Stimulated activated CD4-positive, alpha-beta T cell treated with anti-CD3 and anti-CD28 coated beads, Interleukin-2, amount 100 ng/mL, for 4 hours (primary cell): ENCODE results near the gene SPATS2L.

ENCODE experiments used
- DNase-seq: peaks from one replicate; pipeline ENCODE4 v3.0.0-alpha.2; 2020; ENCODE audit warnings: low read depth

Gene SPATS2L

DNA sequence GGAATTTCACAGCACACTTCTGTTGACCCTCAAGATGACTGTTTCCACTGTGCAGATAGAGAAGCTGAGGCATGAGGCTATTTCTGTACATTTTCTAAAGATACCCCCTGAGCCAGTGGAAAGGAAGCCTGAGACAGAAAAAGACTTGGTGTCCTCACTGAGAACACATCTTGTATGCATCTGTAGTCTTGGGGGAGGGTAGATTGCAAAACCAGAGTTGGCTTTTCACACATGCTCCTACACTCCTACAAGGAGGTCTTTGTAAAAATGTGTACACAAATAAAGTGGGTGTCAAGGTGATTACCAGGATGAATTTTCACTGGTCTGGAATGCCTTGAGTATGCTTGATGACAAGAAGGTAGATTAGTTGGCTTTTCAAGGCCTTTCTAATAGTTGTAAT, 105.3 kb downstream of the SPATS2L start:
- DNase-seq: no peak

DNA sequence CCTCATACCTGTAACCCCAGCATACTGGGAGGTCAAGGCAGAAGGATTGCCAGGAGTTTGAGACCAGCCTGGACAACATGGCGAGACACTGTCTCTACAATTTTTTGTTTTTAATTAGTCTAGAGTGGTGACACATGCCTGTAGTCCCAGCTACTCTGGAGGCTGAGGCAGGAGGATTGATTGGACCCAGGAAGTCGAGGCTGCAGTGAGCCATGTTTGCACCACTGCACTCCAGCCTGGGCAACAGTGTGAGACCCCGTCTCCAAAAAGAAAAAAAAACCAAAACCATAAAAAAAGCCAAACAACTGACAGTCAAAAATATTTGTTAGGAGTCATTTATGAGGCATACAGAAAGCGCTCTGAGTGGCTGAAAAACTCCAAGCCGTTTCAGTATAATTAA, 107.9 kb downstream of the SPATS2L start:
- DNase-seq: no peak

DNA sequence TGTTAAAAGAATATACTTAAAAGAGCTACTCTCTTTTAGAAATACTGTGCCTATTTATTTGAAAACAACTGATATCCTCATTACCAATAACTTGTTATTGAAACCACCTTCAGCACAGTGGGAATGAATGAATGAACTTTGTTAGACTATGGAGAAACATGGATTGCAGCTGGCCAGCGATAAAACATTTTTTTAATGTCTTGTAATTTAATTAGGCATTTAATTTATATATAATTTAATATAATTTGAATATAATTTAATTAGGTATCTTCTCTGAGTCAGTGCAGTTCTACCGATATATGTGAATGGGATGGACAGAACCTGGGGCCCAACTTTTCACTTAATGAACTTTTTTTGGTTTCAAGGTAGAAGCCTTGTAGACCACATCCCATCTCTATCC, 109.0 kb downstream of the SPATS2L start:
- no peak for DNase-seq

DNA sequence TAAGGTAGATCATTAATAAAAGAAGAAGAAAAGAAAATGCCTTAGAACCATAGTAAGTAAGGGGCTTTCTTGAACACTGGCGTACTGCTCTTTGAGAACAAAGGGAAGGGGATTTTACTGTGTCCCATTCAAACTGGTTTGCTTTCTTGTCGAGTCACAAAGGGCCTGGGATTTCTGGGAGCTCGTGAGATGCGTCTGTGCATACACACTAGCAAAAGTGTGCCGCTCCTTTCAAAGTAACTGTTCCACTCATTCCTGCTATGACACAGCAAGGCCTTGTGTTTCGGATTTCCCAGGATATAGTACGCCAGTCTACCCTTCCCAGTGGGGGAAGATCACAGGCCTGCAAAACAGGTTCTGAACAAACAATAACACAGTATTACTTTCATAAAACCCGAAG, 110.4 kb downstream of the SPATS2L start:
- no peak for DNase-seq

- DNase-seq: no peak
Measured at GRCh38 chr2:200417366-200417765, 110.9 kb downstream of the SPATS2L start.

GRCh38 chr2:200418399-200418798, 111.9 kb downstream of the SPATS2L start:
- DNase-seq: no peak

DNA sequence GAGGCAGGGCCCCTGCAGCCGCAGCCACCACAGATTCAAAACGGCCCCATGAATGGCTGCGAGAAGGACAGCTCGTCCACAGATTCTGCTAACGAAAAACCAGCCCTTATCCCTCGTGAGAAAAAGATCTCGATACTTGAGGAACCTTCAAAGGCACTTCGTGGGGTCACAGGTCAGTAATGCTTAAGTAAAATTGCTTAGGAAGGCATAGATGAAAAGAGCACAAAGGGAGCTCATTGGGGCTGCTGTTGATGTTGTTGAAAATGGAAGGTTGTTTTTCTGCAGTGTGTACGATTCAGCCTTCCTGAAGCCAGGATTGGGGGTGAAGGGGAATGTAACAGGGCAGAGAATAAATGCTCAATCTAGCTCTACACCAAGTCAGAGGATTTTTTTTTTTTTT, 112.8 kb downstream of the SPATS2L start:
- no peak for DNase-seq

DNA sequence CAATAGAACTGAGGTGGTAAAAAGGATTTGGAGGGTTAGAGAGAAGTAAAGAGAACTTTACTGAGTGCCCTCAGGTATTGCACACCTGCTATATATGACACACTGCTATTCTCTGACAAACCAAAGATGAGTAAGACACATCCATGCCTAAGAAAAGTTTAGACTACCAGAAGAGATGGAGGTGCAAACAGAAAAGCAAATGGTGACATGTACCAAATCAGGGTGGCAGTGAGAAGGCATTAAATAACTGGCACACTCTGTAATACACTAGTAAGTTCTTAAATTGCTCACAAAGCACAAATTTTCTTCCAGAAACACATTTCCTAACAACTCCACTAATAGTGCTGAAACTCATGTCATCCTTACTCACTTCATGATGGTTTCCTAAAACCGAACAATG, 114.8 kb downstream of the SPATS2L start:
- no peak for DNase-seq

DNA sequence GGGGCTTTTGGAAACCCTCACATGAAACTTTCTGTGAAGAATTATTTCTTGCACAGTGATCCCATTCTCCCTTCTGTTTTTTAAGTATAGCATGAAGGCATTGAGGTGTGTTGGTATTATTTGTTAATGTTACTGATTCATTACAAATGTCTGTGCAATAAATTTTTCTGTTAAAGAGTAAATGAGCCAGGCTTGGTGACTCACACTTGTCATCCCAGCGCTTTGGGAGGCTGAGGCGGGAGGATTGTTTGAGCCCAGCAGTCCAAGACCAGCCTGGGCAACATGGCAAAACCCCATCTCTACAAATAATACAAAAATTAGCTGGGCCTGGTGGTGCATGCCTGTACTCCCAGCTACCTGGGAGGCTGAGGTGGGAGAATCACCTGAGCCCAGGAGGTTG, 115.6 kb downstream of the SPATS2L start:
- DNase-seq: no peak

GRCh38 chr2:200422532-200423261, 116.2 kb downstream of the SPATS2L start:
- no peak for DNase-seq

DNA sequence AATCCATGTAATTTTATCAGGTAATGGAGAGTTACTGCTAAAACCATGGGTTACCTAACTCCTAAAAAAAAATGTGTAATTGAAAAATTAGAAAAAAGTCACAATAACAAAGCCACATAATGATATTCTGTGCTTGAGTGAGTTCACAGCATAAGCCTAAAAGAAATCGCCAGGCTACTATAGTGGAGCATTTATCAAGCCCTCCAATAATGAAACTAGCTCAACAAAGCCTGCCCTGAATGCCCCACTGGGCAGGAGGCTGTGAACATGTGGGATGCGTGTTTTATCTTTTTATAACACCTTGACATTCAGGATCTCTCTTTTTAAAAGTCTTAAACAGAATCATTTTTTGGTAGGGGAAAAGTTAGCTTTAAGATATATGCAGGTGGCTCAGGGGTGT, 117.0 kb downstream of the SPATS2L start:
- DNase-seq: no peak

- no peak for DNase-seq
Measured at GRCh38 chr2:200425026-200425821, 118.7 kb downstream of the SPATS2L start.

DNA sequence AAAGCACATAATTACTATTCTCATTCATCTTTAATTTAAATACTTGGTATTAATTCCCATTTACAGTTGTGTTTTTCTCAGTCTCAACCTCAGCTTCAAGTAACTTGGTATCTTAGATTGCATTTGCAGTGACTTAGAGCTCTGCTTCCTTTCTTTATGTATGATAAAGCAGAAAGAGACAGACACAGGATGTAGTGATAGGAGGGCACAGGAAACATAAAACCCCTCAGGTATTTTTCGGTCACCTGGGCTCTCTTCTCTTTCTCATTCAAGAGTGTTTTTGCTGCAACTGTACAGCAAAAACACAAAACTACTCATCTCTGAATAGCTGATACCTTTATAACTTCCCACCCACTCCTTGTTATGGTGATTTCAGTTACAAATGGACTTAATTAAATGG, 120.3 kb downstream of the SPATS2L start:
- no peak for DNase-seq

DNA sequence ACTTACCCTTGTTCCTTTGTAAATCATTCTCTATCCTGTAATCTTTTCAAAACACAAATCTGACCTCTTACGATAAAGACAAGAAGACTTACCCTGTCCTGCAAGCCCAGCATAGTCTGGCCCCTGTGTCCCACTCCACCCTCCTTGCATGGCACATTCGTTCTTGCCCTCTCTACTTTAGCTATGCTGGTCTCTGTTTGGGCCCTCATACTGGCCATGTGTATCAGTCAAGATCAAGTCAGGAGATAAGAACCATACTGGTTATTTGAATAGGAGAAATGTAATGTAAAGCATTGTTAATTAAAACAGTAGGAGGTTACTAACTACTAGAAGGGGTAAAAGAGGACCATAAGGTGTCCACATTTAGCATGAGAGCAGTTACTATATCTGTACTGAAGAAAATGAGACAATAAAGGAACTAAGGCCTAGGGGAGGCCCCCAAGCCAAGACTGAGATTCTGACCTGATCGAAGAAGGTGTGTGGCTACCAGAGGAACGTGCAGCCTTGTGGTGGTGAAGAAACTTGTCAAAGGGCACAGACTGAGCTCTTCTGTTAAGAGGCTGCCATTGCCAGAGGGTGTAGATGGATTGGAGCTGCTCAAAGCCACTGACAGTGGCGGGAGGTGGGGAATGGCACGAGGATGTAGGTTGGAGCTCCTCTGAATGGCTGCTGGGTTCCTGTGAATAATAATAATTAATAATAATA, 122.6 kb downstream of the SPATS2L start:
- DNase-seq: no peak

GRCh38 chr2:200430017-200430416, 123.5 kb downstream of the SPATS2L start:
- DNase-seq: no peak

- no peak for DNase-seq
Measured at GRCh38 chr2:200431996-200432705, 125.7 kb downstream of the SPATS2L start.

DNA sequence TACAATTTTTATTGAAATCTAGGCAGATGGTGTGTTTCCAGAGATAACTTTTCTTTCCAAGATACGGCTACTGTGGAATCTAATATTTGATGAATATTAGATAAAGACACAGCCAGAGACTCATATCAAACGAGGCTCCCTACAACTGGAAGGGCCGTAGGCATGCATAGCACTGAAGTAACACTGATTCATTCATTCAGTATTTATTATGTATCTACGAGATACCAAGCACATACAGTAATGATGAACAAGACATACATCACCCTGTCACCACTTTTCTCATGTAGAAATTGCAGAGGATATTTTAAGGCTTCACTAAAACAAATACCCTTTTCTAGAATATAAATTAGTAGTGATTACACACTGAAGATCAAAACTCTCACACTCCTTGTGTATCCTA, 128.9 kb downstream of the SPATS2L start:
- no peak for DNase-seq

GRCh38 chr2:200438251-200438650, 131.8 kb downstream of the SPATS2L start:
- DNase-seq: no peak

DNA sequence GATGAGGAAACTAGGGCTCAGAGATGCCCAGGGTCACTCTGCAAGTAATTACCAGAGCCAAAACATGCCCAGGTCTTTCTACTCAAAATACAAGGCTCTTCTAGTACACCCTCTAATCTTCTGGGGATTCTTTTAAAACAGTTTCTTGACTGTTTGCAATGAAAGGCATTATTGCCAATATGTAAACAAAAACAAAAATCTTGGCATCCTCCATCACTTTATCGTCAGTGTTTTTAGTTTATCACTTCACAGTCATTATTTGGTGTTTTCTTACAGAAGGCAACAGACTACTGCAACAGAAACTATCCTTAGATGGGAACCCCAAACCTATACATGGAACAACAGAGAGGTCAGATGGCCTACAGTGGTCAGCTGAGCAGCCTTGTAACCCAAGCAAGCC, 132.4 kb downstream of the SPATS2L start:
- DNase-seq: no peak

DNA sequence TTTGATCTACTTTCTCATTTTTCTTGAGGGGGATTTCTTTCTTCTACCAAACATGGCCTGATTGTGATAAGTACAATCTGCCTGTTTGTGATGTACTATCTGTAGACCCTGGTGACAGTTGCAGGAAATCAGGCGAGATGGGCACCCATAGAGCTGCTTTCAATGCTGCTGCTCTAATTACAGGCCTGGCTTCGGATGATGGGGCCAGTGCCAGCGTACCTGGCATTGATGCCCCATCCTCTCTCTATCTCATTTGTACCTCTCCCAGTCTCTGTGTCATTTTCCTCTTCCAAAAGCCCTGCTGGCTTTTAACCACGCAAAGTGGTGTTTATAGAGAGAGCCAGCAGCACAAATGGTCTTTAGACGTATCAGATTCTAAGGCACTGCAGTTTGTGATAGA, 133.5 kb downstream of the SPATS2L start:
- no peak for DNase-seq

DNA sequence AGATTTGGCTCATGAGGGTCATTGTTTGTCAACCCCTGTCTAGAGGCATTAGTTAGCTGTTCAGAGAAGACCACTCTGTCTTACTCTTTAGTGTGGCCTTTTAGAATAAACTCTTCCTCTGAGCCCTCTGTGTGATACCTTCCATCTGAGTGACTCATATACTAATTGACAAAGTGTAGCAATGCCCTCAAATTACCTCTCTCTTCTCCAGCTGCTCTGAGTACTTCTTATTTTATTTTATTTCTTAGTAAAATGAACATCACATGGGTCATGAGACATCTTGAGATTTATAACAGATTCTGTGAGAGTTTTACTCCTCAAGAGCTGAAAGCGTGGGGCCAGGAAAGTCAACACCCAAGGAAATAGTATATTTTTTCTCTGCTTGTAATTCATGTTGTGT, 136.0 kb downstream of the SPATS2L start:
- no peak for DNase-seq

DNA sequence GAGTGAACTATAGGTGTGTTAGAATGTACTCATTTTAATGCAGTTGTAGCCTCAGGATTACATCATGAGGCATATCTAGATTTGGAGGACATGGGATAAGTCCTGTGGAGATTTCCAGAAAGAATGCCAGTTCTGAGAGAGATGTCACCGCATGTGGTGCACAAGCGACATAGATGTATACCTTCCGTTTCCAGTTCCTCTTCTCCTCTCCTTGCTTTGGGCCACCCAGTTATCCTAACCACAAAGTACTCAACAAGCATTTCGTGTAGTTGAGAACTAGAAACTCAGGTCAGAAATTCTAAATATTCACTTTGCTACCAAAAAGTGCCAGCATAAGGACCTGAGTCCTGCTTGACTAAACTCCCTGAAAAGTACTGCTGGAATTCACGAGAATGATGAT, 136.9 kb downstream of the SPATS2L start:
- DNase-seq: no peak
